Peyer's patch (tissue), 4 donors: Measurements from ENCODE around the gene C18orf54. TPM values are rescaled to one million over a fixed set of nuclear protein-coding genes. Genes with fewer than 3 reads are reported as not detected.
"Not testable (repeated sequence)": the region's sequence is repeated elsewhere in the genome, so short reads cannot be mapped to it uniquely, and the experiment has no call there.

Source experiments
- DNase-seq, 3 donors: peaks; one replicate each; pipeline ENCODE4 v3.0.0-alpha.2; 2017 to 2019
- H3K27ac ChIP-seq, 4 donors: fragments of 200-600 bp; sonication (generic); one replicate each; pipeline ENCODE4 v1.5.1; 2016 to 2019
- H3K27me3 ChIP-seq, 2 donors: fragments of 200-600 bp; sonication (generic); one replicate each; pipeline ENCODE4 v1.5.1; 2019
- H3K36me3 ChIP-seq, 3 donors: fragments of 200-600 bp; sonication (generic); one replicate each; pipeline ENCODE4 v1.5.1; 2016 to 2019
- H3K4me1 ChIP-seq, 4 donors: fragments of 200-600 bp; sonication (generic); one replicate each; pipeline ENCODE4 v1.5.1; 2016 to 2019
- H3K4me3 ChIP-seq, 4 donors: fragments of 200-600 bp; sonication (generic); 1 replicate in 3 of 4; 2 replicates in 1 of 4; pipeline ENCODE4 v1.5.1; 2016 to 2019; ENCODE audit warnings: mild to moderate bottlenecking in 1 of 4
- H3K9me3 ChIP-seq, 4 donors: fragments of 200-600 bp; sonication (generic); one replicate each; pipeline ENCODE4 v1.5.1; 2016 to 2019; ENCODE audit warnings: mild to moderate bottlenecking in 1 of 4
- CTCF ChIP-seq, 6 experiments: fragments of 450-650 bp in 4 of 6; fragments of 200-600 bp in 2 of 6; sonication (generic) in 1 of 6; IDR thresholded peaks; one replicate each; pipeline ENCODE4 v1.5.1; 2017 to 2019; ENCODE audit warnings: antibody characterized with exemption in 6 of 6, mild to moderate bottlenecking in 3 of 6, moderate library complexity in 1 of 6
- POLR2A ChIP-seq, 2 donors: fragments of 450-650 bp; IDR thresholded peaks; one replicate each; pipeline ENCODE4 v1.5.1; 2017; ENCODE audit warnings: antibody characterized with exemption in 2 of 2, mild to moderate bottlenecking in 2 of 2, moderate library complexity in 2 of 2
- total RNA-seq, 4 donors: library from RNA; depleted of rRNA; stranded (reverse); fragments of >200 nt; gene quantifications; one replicate each; pipeline ENCODE4 v1.1.0, GENCODE V29; 2016

Gene C18orf54
- total RNA-seq, 4 donors from 2014 or later = 0.57 to 2.5 (median 1.4) TPM

- H3K4me3 ChIP-seq = no peak overlapping the region
- no peaks in the 10 kb centered on the region for H3K36me3 ChIP-seq
- no peak overlapping the region for H3K27ac ChIP-seq
- no peaks in the 10 kb centered on the region for H3K27me3 ChIP-seq
- DNase-seq = no peak
- H3K9me3 ChIP-seq = no peaks in the 10 kb centered on the region
- TF ChIP-seq POLR2A (IDR thresholded peaks at IDR 0.05) = no peak
- TF ChIP-seq CTCF (IDR thresholded peaks at IDR 0.05) = no peak
- no peaks in the 10 kb centered on the region for H3K4me1 ChIP-seq
Measured at GRCh38 chr18:54381640-54382039, 23.9 kb downstream of the C18orf54 start.

- Histone ChIP-seq H3K4me3 (no peak overlapping the region), H3K27me3 (no peaks in the 10 kb centered on the region), H3K27ac (no peak overlapping the region), H3K36me3 (no peaks in the 10 kb centered on the region), H3K4me1 (no peaks in the 10 kb centered on the region), H3K9me3 (no peaks in the 10 kb centered on the region)
- peak in 1 of 6 experiments; percentile 9 for TF ChIP-seq CTCF (IDR thresholded peaks at IDR 0.05)
- no peak for TF ChIP-seq POLR2A (IDR thresholded peaks at IDR 0.05)
- no peak for DNase-seq
Measured at GRCh38 chr18:54382076-54382475, 24.4 kb downstream of the C18orf54 start.

DNA sequence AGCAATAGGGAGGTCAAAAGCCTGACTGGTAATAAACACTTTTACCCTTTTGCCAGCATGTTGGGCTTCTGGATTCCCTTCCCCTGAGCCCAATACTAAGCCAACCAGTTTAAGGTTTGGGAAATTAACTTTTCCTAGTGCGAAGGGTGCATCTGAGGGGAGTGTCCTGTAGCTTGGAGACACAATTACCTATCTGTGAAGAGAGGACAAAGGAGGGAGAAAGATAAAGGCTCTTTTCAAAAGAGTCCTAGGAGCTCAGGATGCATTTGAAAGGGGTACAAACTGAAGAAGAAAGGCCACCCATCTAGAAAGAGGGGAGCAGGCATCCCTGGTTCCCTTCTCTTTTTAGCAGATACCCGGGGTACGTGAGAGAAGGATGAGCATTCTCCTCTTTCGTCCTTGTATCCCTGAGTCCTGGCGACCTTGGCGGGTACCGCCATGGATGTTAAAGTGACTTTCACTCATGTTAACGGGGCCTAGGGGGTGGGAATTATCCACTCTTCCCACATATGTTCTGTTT is 25.1 kb downstream of the C18orf54 start:
- Histone ChIP-seq H3K4me3 (no peak overlapping the region), H3K27me3 (no peaks in the 10 kb centered on the region), H3K36me3 (no peaks in the 10 kb centered on the region), H3K4me1 (no peaks in the 10 kb centered on the region), H3K27ac (no peak overlapping the region), H3K9me3 (no peaks in the 10 kb centered on the region)
- no peak for TF ChIP-seq CTCF (IDR thresholded peaks at IDR 0.05)
- no peak for TF ChIP-seq POLR2A (IDR thresholded peaks at IDR 0.05)
- no peak for DNase-seq

DNA sequence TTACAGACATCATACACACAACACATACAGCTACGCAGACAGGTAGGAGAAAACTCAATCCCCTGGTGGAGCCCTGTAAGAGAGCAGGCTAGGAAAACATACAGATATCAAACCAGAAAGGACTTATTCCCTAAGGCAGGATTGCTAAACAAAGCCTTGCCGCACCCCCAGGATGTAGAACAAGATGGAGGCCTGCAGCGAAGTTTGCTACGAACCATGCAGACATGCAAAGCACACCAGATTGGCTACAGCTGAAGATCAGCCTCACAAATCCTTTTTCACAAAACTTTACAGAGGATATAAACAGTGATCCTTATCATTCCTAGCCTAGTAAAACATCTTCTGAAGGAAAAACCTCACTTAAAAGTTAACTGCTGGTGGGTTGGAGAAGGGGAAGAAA is 28.3 kb downstream of the C18orf54 start:
- Histone ChIP-seq H3K27me3 (no peaks in the 10 kb centered on the region), H3K36me3 (no peaks in the 10 kb centered on the region), H3K4me1 (peaks cover 0 to 5% (median 0%) of the 10 kb centered on the region in 4 donors), H3K4me3 (no peak overlapping the region), H3K27ac (no peak overlapping the region), H3K9me3 (no peaks in the 10 kb centered on the region)
- TF ChIP-seq POLR2A (IDR thresholded peaks at IDR 0.05) (no peak), CTCF (IDR thresholded peaks at IDR 0.05) (no peak)
- DNase-seq = no peak

- not testable (repeated sequence) for DNase-seq, H3K4me1 ChIP-seq, H3K4me3 ChIP-seq, H3K27me3 ChIP-seq, H3K27ac ChIP-seq, H3K36me3 ChIP-seq, H3K9me3 ChIP-seq
Measured at GRCh38 chr18:54386800-54387495, 29.2 kb downstream of the C18orf54 start.

GRCh38 chr18:54387631-54388030 is 29.9 kb downstream of the C18orf54 start:
- Histone ChIP-seq H3K9me3 (no peaks in the 10 kb centered on the region), H3K36me3 (no peaks in the 10 kb centered on the region), H3K27ac (no peak overlapping the region), H3K27me3 (no peaks in the 10 kb centered on the region), H3K4me3 (no peak overlapping the region), H3K4me1 (peaks cover 0 to 5% (median 0%) of the 10 kb centered on the region in 4 donors)
- TF ChIP-seq POLR2A (IDR thresholded peaks at IDR 0.05) = no peak
- TF ChIP-seq CTCF (IDR thresholded peaks at IDR 0.05) = no peak
- DNase-seq = no peak
